Measurements from ENCODE around the gene FADS2.
A peak's percentile ranks its signal among the peaks of the same experiment; 100 is the strongest.

FADS2 gene

GRCh38 chr11:61832754-61833153 is 4.7 kb downstream of the FADS2 start:
- no peak for DNase-seq (ENCODE audit: low spot score)
- Histone ChIP-seq H3K4me3 (no peak overlapping the region), H3K27ac (peak overlapping the region in 1 of 2 donors; percentile 95)
- TF ChIP-seq CTCF (IDR thresholded peaks at IDR 0.05), result no peak

GRCh38 chr11:61833471-61833870 is 5.4 kb downstream of the FADS2 start:
- no peak for TF ChIP-seq CTCF (IDR thresholded peaks at IDR 0.05)
- DNase-seq (ENCODE audit: low spot score), result no peak
- Histone ChIP-seq H3K4me3 (no peak overlapping the region), H3K27ac (peak overlapping the region in 1 of 2 donors; percentile 95)

DNA sequence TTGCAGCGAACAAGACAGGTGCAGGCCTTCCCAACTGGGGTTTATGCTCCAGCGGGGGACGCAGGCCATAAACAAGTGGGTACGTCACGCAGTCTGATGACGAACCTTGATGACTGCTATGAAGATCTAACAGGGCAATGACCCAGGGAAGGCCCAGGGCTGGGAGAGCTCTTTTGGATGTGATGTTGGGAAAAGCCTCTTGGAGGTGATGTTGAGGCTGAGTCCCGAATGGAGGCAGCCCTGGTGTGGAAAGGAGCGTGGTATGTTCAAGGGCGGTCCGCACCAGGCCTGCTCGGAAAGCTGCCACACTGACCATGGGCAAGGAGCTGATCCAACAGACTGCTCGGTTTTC is 5.8 kb downstream of the FADS2 start:
- no peak for DNase-seq (ENCODE audit: low spot score)
- Histone ChIP-seq H3K4me3 (no peak overlapping the region), H3K27ac (peak overlapping the region; percentile 69 to 95)
- no peak for TF ChIP-seq CTCF (IDR thresholded peaks at IDR 0.05)

- Histone ChIP-seq H3K4me3 (peak overlapping the region; percentile 13), H3K27ac (peak overlapping the region; percentile 69 to 95)
- DNase-seq (ENCODE audit: low spot score), result peak; percentile 82
- no peak for TF ChIP-seq CTCF (IDR thresholded peaks at IDR 0.05)
These were observed 6.4 kb downstream of the FADS2 start for GRCh38 chr11:61834278-61835048.

GRCh38 chr11:61836193-61836592 is 8.1 kb downstream of the FADS2 start:
- Histone ChIP-seq H3K4me3 (no peak overlapping the region), H3K27ac (peak overlapping the region; percentile 35 to 52)
- no peak for DNase-seq (ENCODE audit: low spot score)
- TF ChIP-seq CTCF (IDR thresholded peaks at IDR 0.05), result no peak

- DNase-seq (ENCODE audit: low spot score), result no peak
- TF ChIP-seq CTCF (IDR thresholded peaks at IDR 0.05), result no peak
- Histone ChIP-seq H3K27ac (no peak overlapping the region), H3K4me3 (no peak overlapping the region)
These were observed 9.4 kb downstream of the FADS2 start for GRCh38 chr11:61837411-61838005.

- TF ChIP-seq CTCF (IDR thresholded peaks at IDR 0.05), result no peak
- no peak overlapping the region for H3K27ac ChIP-seq
- no peak for DNase-seq (ENCODE audit: low spot score)
- no peak overlapping the region for H3K4me3 ChIP-seq
These were observed 10.4 kb downstream of the FADS2 start for GRCh38 chr11:61838501-61838900.
